ENCODE data around the gene ZGLP1.
A peak's percentile ranks its signal among the peaks of the same experiment; 100 is the strongest.
"Not testable (repeated sequence)": the region's sequence is repeated elsewhere in the genome, so short reads cannot be mapped to it uniquely, and the experiment has no call there.

ZGLP1 gene

GRCh38 chr19:10309423-10309822 is at the start of gene ZGLP1:
Gene ZGLP1, minus strand, starts transcription at chr19:10309815.
- no peak for DNase-seq

GRCh38 chr19:10356431-10356830 is 46.8 kb upstream of the ZGLP1 start:
- no peak for DNase-seq

GRCh38 chr19:10353793-10354391 is 44.3 kb upstream of the ZGLP1 start:
- peak in 2 of 3 experiments; percentile 2 to 5 for DNase-seq

GRCh38 chr19:10352764-10353671 is 43.4 kb upstream of the ZGLP1 start:
- DNase-seq: peak in 1 of 3 experiments; percentile 18

GRCh38 chr19:10346509-10346908 is 36.9 kb upstream of the ZGLP1 start:
- DNase-seq: no peak

GRCh38 chr19:10344780-10345179 is 35.2 kb upstream of the ZGLP1 start:
- no peak for DNase-seq

- DNase-seq: no peak
These were observed 33.9 kb upstream of the ZGLP1 start for GRCh38 chr19:10343495-10343894.

- no peak for DNase-seq
These were observed 30.4 kb upstream of the ZGLP1 start for GRCh38 chr19:10339977-10340376.

- DNase-seq: no peak
These were observed 29.9 kb upstream of the ZGLP1 start, which contains the start of gene ICAM3 for GRCh38 chr19:10339380-10339960. Gene ICAM3, minus strand, starts transcription at chr19:10339624. Its CDS starts 10 bp downstream, at chr19:10339614.

- DNase-seq: no peak
These were observed 29.3 kb upstream of the ZGLP1 start for GRCh38 chr19:10338940-10339339.

GRCh38 chr19:10336725-10337124 is 27.1 kb upstream of the ZGLP1 start:
- DNase-seq: not testable (repeated sequence)

- DNase-seq: no peak
These were observed 25.9 kb upstream of the ZGLP1 start for GRCh38 chr19:10335352-10335985.

GRCh38 chr19:10334588-10335351 is 25.2 kb upstream of the ZGLP1 start:
- peak; percentile 9 to 59 (median 17) for DNase-seq

- no peak for DNase-seq
These were observed 24.4 kb upstream of the ZGLP1 start for GRCh38 chr19:10333758-10334587.

- DNase-seq: peak; percentile 89 to 99 (median 99)
These were observed 23.5 kb upstream of the ZGLP1 start, which contains the start of gene RAVER1 for GRCh38 chr19:10332965-10333757. Gene RAVER1, minus strand, starts transcription at chr19:10333529. Its CDS starts 22 bp downstream, at chr19:10333507.

- DNase-seq: no peak
These were observed 22.7 kb upstream of the ZGLP1 start for GRCh38 chr19:10332158-10332964.

GRCh38 chr19:10329555-10329954 is 19.9 kb upstream of the ZGLP1 start:
- DNase-seq: no peak

- DNase-seq: no peak
These were observed 19.2 kb upstream of the ZGLP1 start for GRCh38 chr19:10328558-10329429.

- DNase-seq: no peak
These were observed 18.2 kb upstream of the ZGLP1 start for GRCh38 chr19:10327793-10328192.

Measured in NCI-H1417 (cell line).